Mucosa of stomach (tissue), 1 donor: ENCODE data around the gene MYO5B.
"Not testable (repeated sequence)": the region's sequence is repeated elsewhere in the genome, so short reads cannot be mapped to it uniquely, and the experiment has no call there.

Experiments
- H3K27me3 ChIP-seq: one replicate; pipeline ENCODE4 v1.7.0; 2013; ENCODE audit warnings: mild to moderate bottlenecking, low read length; ENCODE audit not compliant: control insufficient read depth, insufficient read depth
- H3K36me3 ChIP-seq: one replicate; pipeline ENCODE4 v1.7.0; 2013; ENCODE audit warnings: low read length; ENCODE audit not compliant: control insufficient read depth, insufficient read depth
- H3K4me1 ChIP-seq: one replicate; pipeline ENCODE4 v1.7.0; 2013; ENCODE audit warnings: mild to moderate bottlenecking, low read length; ENCODE audit not compliant: control insufficient read depth, insufficient read depth
- H3K4me3 ChIP-seq: one replicate; pipeline ENCODE4 v1.7.0; 2013; ENCODE audit warnings: low read length
- H3K9ac ChIP-seq: one replicate; pipeline ENCODE4 v1.7.0; 2013; ENCODE audit warnings: mild to moderate bottlenecking, low read length, moderate library complexity
- H3K9me3 ChIP-seq: one replicate; pipeline ENCODE4 v1.7.0; 2013; ENCODE audit warnings: mild to moderate bottlenecking, low read length, moderate library complexity; ENCODE audit not compliant: control insufficient read depth
- donor health status: Pancreatic carcinoma.

MYO5B gene

GRCh38 chr18:50194631-50195532, at the start of gene MYO5B:
TSS of gene MYO5B (minus strand) at chr18:50195147. CDS start at chr18:50194793, 354 bp downstream.
- Histone ChIP-seq H3K36me3 (no peaks in the 10 kb centered on the region), H3K27me3 (peaks cover 14% of the 10 kb centered on the region), H3K9me3 (no peaks in the 10 kb centered on the region), H3K4me3 (peak within 1 kb of the TSS; percentile 52), H3K9ac (peak within 1 kb of the TSS; percentile 87), H3K4me1 (peaks cover 11% of the 10 kb centered on the region)

GRCh38 chr18:50241768-50242167, 46.8 kb upstream of the MYO5B start:
- H3K4me1 ChIP-seq, H3K9ac ChIP-seq, H3K36me3 ChIP-seq, H3K4me3 ChIP-seq, H3K9me3 ChIP-seq, H3K27me3 ChIP-seq: not testable (repeated sequence)

GRCh38 chr18:50240080-50240563, 45.2 kb upstream of the MYO5B start:
- Histone ChIP-seq H3K36me3 (no peaks in the 10 kb centered on the region), H3K4me3 (no peak overlapping the region), H3K9ac (no peak overlapping the region), H3K9me3 (peaks cover 6% of the 10 kb centered on the region), H3K4me1 (no peaks in the 10 kb centered on the region), H3K27me3 (no peaks in the 10 kb centered on the region)

DNA sequence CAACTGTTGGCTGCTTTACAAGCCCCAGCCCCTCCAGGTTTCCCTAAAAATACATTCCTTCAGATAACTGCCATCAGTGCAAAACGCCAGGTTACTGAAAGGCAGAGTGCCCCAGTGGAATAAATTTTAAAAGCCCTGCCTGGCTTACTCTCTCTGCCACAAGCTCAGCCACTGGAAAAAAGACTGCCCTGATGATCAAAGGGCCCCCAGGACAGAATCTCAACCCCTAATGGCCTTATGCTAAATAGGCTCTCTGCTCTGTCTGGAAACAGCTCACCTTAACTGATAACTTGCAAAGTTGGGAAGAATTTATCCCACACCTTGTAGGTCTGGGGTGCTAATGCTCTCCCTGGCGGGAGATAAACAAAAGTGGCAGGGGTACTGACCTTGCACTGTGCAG, 37.5 kb upstream of the MYO5B start:
- Histone ChIP-seq H3K9me3 (no peaks in the 10 kb centered on the region), H3K9ac (no peak overlapping the region), H3K4me1 (no peaks in the 10 kb centered on the region), H3K4me3 (no peak overlapping the region), H3K36me3 (no peaks in the 10 kb centered on the region), H3K27me3 (no peaks in the 10 kb centered on the region)

DNA sequence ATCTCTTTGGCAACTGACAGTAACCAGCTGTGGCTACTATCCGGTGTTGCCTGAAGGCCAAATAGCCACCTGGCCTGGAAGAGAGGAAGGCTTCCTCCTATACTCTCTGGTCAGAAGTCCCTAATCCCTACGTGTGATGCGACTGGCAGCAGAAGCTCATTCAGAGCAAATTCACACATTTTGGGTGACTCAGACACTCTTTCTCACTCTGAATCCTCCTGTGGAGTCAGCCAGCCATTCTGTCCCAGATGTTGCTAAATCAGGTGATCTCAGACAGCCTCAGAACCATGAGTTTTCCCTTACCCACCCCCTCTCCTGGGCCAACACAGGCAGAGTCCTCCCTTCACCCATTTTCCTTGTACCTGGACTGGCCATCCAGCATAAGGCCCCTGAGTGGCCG, 36.7 kb upstream of the MYO5B start:
- no peaks in the 10 kb centered on the region for H3K4me1 ChIP-seq
- H3K9me3 ChIP-seq, result no peaks in the 10 kb centered on the region
- H3K36me3 ChIP-seq, result no peaks in the 10 kb centered on the region
- no peak overlapping the region for H3K9ac ChIP-seq
- H3K27me3 ChIP-seq, result no peaks in the 10 kb centered on the region
- H3K4me3 ChIP-seq, result no peak overlapping the region

DNA sequence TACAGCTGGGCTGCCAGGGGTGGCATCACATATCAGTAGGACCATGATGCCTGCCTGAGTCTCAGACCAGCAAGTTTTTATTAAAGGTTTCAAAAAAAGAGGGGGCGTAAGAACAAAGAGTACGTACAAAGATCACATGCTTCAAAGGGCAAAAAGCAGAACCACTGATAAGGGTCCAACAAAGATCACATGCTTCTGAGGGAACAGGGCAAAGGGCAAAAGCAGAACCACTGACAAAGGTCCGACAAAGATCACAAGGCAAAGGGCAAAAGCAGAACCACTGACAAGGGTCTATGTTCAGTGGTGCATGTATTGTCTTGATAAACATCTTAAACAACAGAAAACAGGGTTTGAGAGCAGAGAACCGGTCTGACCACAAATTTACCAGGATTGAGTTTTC, 25.3 kb upstream of the MYO5B start:
- H3K36me3 ChIP-seq, H3K27me3 ChIP-seq, H3K4me1 ChIP-seq, H3K4me3 ChIP-seq, H3K9ac ChIP-seq, H3K9me3 ChIP-seq: not testable (repeated sequence)

- Histone ChIP-seq H3K27me3 (peaks cover 7% of the 10 kb centered on the region), H3K36me3 (no peaks in the 10 kb centered on the region), H3K9me3 (no peaks in the 10 kb centered on the region), H3K9ac (no peak overlapping the region), H3K4me1 (no peaks in the 10 kb centered on the region), H3K4me3 (no peak overlapping the region)
Measured at GRCh38 chr18:50218432-50219197, 23.7 kb upstream of the MYO5B start.

- Histone ChIP-seq H3K4me1 (no peaks in the 10 kb centered on the region), H3K9ac (no peak overlapping the region), H3K27me3 (peaks cover 3% of the 10 kb centered on the region), H3K4me3 (no peak overlapping the region), H3K9me3 (no peaks in the 10 kb centered on the region), H3K36me3 (no peaks in the 10 kb centered on the region)
Measured at GRCh38 chr18:50209311-50209710, 14.4 kb upstream of the MYO5B start.

DNA sequence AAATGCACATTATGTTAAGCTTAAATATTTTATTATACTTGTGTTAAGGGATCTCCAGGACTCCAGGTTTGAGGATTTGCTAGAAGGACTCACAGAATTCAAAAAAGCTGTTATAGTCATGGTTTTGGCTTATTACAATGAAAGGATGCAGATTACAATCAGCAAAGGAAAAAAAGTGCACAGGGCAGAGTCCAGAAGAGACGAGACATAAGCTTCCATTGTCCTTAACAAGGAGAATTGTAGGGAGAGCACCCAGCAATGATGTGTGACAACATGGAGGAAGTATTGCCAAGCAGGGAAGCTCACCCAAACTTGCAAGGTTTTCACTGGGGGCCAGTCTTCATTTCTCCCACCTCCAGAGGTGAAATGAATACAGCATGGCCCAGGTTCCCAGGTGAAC, 12.8 kb upstream of the MYO5B start:
- Histone ChIP-seq H3K4me3 (no peak overlapping the region), H3K36me3 (no peaks in the 10 kb centered on the region), H3K9ac (no peak overlapping the region), H3K9me3 (no peaks in the 10 kb centered on the region), H3K4me1 (no peaks in the 10 kb centered on the region), H3K27me3 (peaks cover 4% of the 10 kb centered on the region)

DNA sequence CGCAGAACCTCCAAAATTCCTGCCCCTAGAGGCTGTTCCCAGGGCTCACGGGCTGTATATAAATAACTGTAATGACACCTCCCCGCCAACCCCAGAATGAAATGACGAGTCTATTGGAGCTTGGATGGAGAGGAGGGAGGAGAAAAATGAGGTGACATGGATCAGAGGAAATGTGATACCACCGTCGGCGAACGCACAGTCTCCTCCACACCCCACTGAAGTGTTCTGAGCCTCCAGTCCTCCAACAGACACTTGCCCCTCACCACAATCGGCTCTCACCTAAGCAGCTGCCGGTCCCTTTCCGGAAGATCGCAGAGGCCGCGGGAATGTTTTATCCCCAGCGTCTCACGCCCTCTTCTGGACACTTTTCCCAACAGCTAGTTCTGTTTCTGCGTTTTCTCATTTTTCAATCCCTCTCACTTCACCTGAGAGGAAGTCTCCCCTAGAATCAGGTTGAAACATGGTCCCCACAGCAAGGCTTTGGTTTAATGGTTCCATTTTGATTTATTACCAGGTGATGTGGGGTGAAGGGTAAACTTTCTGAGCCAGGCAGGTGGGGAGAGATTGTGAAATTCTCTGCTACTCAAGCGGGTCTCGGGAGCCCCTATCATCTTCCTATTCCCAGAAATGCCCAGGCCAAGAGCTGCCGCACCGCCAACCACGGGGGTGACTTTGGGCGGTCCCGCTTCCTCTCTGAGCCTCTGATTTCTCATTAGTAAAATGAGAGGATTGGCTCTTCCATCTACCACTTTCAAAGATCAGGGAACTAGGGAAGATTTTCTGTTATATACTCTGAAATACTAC, 9.1 kb upstream of the MYO5B start:
- Histone ChIP-seq H3K4me1 (no peaks in the 10 kb centered on the region), H3K36me3 (no peaks in the 10 kb centered on the region), H3K9me3 (no peaks in the 10 kb centered on the region), H3K4me3 (no peak overlapping the region), H3K27me3 (peaks cover 4% of the 10 kb centered on the region), H3K9ac (no peak overlapping the region)

DNA sequence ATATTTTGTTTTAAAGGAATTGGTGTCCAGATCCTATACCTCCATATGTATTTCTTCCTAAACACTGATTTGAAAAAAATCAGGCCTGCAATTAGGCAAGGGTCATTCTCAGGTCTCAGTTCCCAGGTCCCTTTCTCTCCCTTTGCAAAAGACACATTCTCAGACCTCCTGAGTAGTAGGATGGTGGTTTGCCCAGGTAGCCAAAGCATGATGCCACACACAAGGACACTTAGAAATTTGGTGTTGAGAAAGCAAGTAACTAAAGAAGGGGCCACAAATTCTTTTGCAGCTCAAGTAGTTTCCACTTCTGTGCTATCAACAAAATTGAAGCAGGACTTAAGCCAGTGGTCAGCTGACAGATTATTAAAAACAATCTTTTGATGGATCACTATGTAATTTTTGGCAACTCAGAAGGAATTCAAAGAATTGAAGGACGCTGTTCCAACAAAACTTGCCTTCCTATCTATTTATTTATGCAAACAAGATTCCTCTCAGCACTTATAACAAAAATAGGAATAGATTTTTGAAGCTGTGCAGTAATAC, 6.6 kb upstream of the MYO5B start:
- Histone ChIP-seq H3K4me1 (no peaks in the 10 kb centered on the region), H3K9me3 (no peaks in the 10 kb centered on the region), H3K9ac (no peak overlapping the region), H3K36me3 (no peaks in the 10 kb centered on the region), H3K27me3 (peaks cover 8% of the 10 kb centered on the region), H3K4me3 (no peak overlapping the region)
